Measurements from ENCODE around the gene CAMTA1.
"Not testable (repeated sequence)": the region's sequence is repeated elsewhere in the genome, so short reads cannot be mapped to it uniquely, and the experiment has no call there.

- not testable (repeated sequence) for TF ChIP-seq CTCF (IDR thresholded peaks at IDR 0.05); POLR2AphosphoS5 (IDR thresholded peaks at IDR 0.05; ENCODE audit: low read depth, low read length); REST (IDR thresholded peaks at IDR 0.05; ENCODE audit: insufficient read depth in 1 of 2, low read depth in 2 of 2, low read length in 1 of 2); SIN3A (IDR thresholded peaks at IDR 0.05; ENCODE audit: borderline replicate concordance, insufficient read depth, low read depth, low read length)
Observed at GRCh38 chr1:6832006-6832405, 46.8 kb downstream of the CAMTA1 start.
